H1 (cell line): Measurements from ENCODE around the gene KRTAP12-3. TPM values are rescaled to one million over a fixed set of nuclear protein-coding genes. Genes with fewer than 3 reads are reported as not detected.
A peak's percentile ranks its signal among the peaks of the same experiment; 100 is the strongest.

Experiments used
- CTCF ChIA-PET: fragments of 300-600 bp; sonication (Branson Sonifier 250); formaldehyde crosslinking; loops from one replicate; lab custom pipeline; 2021; ENCODE audit not compliant: partially characterized antibody; lab: Charles Lee
- POLR2A ChIA-PET: fragments of 300-600 bp; sonication (Branson Sonifier 250); formaldehyde crosslinking; loops from one replicate; lab custom pipeline; 2021; ENCODE audit warnings: inconsistent platforms; ENCODE audit not compliant: partially characterized antibody; lab: Charles Lee
- DNase-seq, 2 experiments: peaks; one replicate each; pipeline versions ENCODE4 v3.0.0 to v3.0.0-alpha.2; 2010 to 2022; ENCODE audit warnings: low spot score in 2 of 2, low read depth in 1 of 2, mixed read lengths in 1 of 2
- FAIRE-seq: peaks from 2 replicates; lab custom pipeline; 2011; peaks lifted over from hg19 to GRCh38; lab: Jason Lieb, UNC
- H2AFZ ChIP-seq: 2 replicates; pipeline ENCODE4 v1.8.1; 2012; ENCODE audit warnings: low read length, inconsistent platforms
- H2AK5ac ChIP-seq: 2 replicates; pipeline ENCODE4 v1.6.1; 2013; ENCODE audit warnings: low read depth, low read length
- H2BK120ac ChIP-seq: replicated peaks from 2 replicates; pipeline ENCODE3; 2013; ENCODE audit warnings: low read depth, low read length, inconsistent platforms
- H2BK12ac ChIP-seq: 2 replicates; pipeline ENCODE4 v1.6.1; 2013; ENCODE audit warnings: low read depth, low read length
- H2BK15ac ChIP-seq: 2 replicates; pipeline ENCODE4 v1.6.1; 2013; ENCODE audit warnings: low read length
- H2BK20ac ChIP-seq: 2 replicates; pipeline ENCODE4 v1.6.1; 2013; ENCODE audit warnings: low read length
- H2BK5ac ChIP-seq: 2 replicates; pipeline ENCODE4 v1.6.1; 2013; ENCODE audit warnings: low read depth, low read length
- H3K14ac ChIP-seq: 2 replicates; pipeline ENCODE4 v1.6.1; 2013; ENCODE audit warnings: inconsistent platforms; ENCODE audit not compliant: insufficient read length
- H3K18ac ChIP-seq: 2 replicates; pipeline ENCODE4 v1.6.1; 2013; ENCODE audit warnings: low read length; ENCODE audit errors: extremely low read depth
- H3K23ac ChIP-seq: 2 replicates; pipeline ENCODE4 v1.6.1; 2013; ENCODE audit warnings: inconsistent platforms; ENCODE audit not compliant: insufficient read length
- H3K23me2 ChIP-seq: 2 replicates; pipeline ENCODE4 v1.6.1; 2013; ENCODE audit warnings: low read depth, low read length
- H3K27ac ChIP-seq: 2 replicates; pipeline ENCODE4 v1.6.1; 2011; ENCODE audit warnings: low read depth, low read length, inconsistent platforms
- H3K27me3 ChIP-seq, 4 experiments: replicated peaks in 1 of 4; 1 replicate in 1 of 4; 2 replicates in 3 of 4; pipeline versions ENCODE4 v1.6.1 to v1.8.1; 2011 to 2013; ENCODE audit warnings: low read length in 3 of 4, mild to moderate bottlenecking in 3 of 4, inconsistent platforms in 2 of 4, mixed read lengths in 2 of 4, moderate library complexity in 1 of 4; ENCODE audit not compliant: control insufficient read depth in 3 of 4, insufficient read depth in 3 of 4; ENCODE audit errors: extremely low read depth in 1 of 4
- H3K36me3 ChIP-seq, 4 experiments: 2 replicates each; pipeline versions ENCODE4 v1.6.1 to v1.8.1; 2011 to 2013; ENCODE audit warnings: mild to moderate bottlenecking in 4 of 4, low read length in 3 of 4, moderate library complexity in 2 of 4, control low read depth in 1 of 4, inconsistent platforms in 1 of 4; ENCODE audit not compliant: insufficient read depth in 4 of 4, control insufficient read depth in 2 of 4
- H3K4ac ChIP-seq: replicated peaks from 2 replicates; pipeline ENCODE3; 2013; ENCODE audit warnings: low read length, low read depth, mixed read lengths, inconsistent platforms; ENCODE audit not compliant: insufficient read length
- H3K4me1 ChIP-seq, 4 experiments: replicated peaks in 1 of 4; 1 replicate in 1 of 4; 2 replicates in 3 of 4; pipeline versions ENCODE4 v1.6.1 to v1.8.1; 2011 to 2013; ENCODE audit warnings: low read length in 3 of 4, inconsistent platforms in 2 of 4, mixed read lengths in 1 of 4; ENCODE audit not compliant: insufficient read depth in 4 of 4, control insufficient read depth in 3 of 4
- H3K4me2 ChIP-seq, 2 experiments: 2 replicates each; pipeline versions ENCODE4 v1.6.1 to v1.8.1; 2011 to 2013; ENCODE audit warnings: low read depth in 2 of 2, low read length in 2 of 2, control low read depth in 1 of 2, inconsistent platforms in 1 of 2, mild to moderate bottlenecking in 1 of 2; ENCODE audit not compliant: insufficient read depth in 1 of 2
- H3K4me3 ChIP-seq, 4 experiments: fragments of 200-600, 300-600 bp in 1 of 4; sonication (generic), shearing (Covaris generic), sonication (Bioruptor Twin) in 1 of 4; 2 replicates each; pipeline versions ENCODE4 v1.5.1 to v1.8.1; 2011 to 2016; ENCODE audit warnings: low read length in 4 of 4, low read depth in 3 of 4, control low read depth in 2 of 4, inconsistent platforms in 2 of 4, mild to moderate bottlenecking in 2 of 4, mixed read lengths in 1 of 4, moderate library complexity in 1 of 4; ENCODE audit not compliant: insufficient read depth in 2 of 4; ENCODE audit errors: extremely low read depth in 1 of 4
- H3K56ac ChIP-seq: replicated peaks from 2 replicates; pipeline ENCODE3; 2013; ENCODE audit warnings: low read depth, mild to moderate bottlenecking, mixed read lengths, low read length, inconsistent platforms; ENCODE audit not compliant: insufficient read length
- H3K79me1 ChIP-seq: 2 replicates; pipeline ENCODE4 v1.6.1; 2013; ENCODE audit warnings: low read depth, low read length, control low read depth
- H3K79me2 ChIP-seq, 2 experiments: 2 replicates each; pipeline versions ENCODE4 v1.6.1 to v1.8.1; 2012 to 2013; ENCODE audit warnings: low read length in 2 of 2, mild to moderate bottlenecking in 2 of 2, inconsistent platforms in 1 of 2; ENCODE audit not compliant: insufficient read depth in 2 of 2, control insufficient read depth in 1 of 2
- H3K9ac ChIP-seq, 4 experiments: replicated peaks in 1 of 4; 1 replicate in 1 of 4; 2 replicates in 3 of 4; pipeline versions ENCODE4 v1.6.1 to v1.8.1; 2011 to 2013; ENCODE audit warnings: low read depth in 3 of 4, low read length in 3 of 4, control low read depth in 2 of 4, mild to moderate bottlenecking in 2 of 4, moderate library complexity in 2 of 4, inconsistent platforms in 1 of 4; ENCODE audit errors: extremely low read depth in 1 of 4
- H3K9me3 ChIP-seq, 2 experiments: 2 replicates each; pipeline versions ENCODE4 v1.6.1 to v1.8.1; 2012 to 2013; ENCODE audit warnings: mild to moderate bottlenecking in 2 of 2, moderate library complexity in 2 of 2, control low read depth in 1 of 2, inconsistent platforms in 1 of 2, low read depth in 1 of 2, low read length in 1 of 2, mixed read lengths in 1 of 2; ENCODE audit not compliant: insufficient read depth in 2 of 2
- H4K20me1 ChIP-seq, 2 experiments: replicated peaks in 1 of 2; 2 replicates each; pipeline versions ENCODE3 to v1.8.1; 2011 to 2013; ENCODE audit warnings: inconsistent platforms in 2 of 2, low read length in 2 of 2, mild to moderate bottlenecking in 1 of 2; ENCODE audit not compliant: insufficient read depth in 2 of 2, control insufficient read depth in 1 of 2
- H4K5ac ChIP-seq: 2 replicates; pipeline ENCODE4 v1.6.1; 2013; ENCODE audit warnings: low read length, low read depth, mixed read lengths, inconsistent platforms; ENCODE audit not compliant: insufficient read length
- H4K8ac ChIP-seq: 2 replicates; pipeline ENCODE4 v1.8.0; 2013; ENCODE audit warnings: mild to moderate bottlenecking, moderate library complexity, low read length, inconsistent platforms; ENCODE audit not compliant: insufficient read depth; ENCODE audit errors: extremely low read depth
- H4K91ac ChIP-seq: replicated peaks from 2 replicates; pipeline ENCODE3; 2013; ENCODE audit warnings: low read length, mixed read lengths, inconsistent platforms; ENCODE audit not compliant: insufficient read length
- CHD2 ChIP-seq: IDR thresholded peaks from 2 replicates; pipeline ENCODE4 v1.6.1; 2012; ENCODE audit warnings: low read length, improper control_type of control experiment
- E2F6 ChIP-seq: IDR thresholded peaks from 2 replicates; pipeline ENCODE4 v1.6.1; 2012; ENCODE audit warnings: inconsistent platforms
- NRF1 ChIP-seq: IDR thresholded peaks from 2 replicates; pipeline ENCODE4 v1.6.1; 2011; ENCODE audit warnings: mild to moderate bottlenecking, low read depth, low read length, improper control_type of control experiment
- POU5F1 ChIP-seq: IDR thresholded peaks from 2 replicates; pipeline ENCODE4 v1.6.1; 2011; ENCODE audit warnings: low read depth, mild to moderate bottlenecking, low read length, moderate library complexity
- RAD21 ChIP-seq, 2 experiments: IDR thresholded peaks in 1 of 2; conservative IDR thresholded peaks in 1 of 2; 2 replicates each; pipeline ENCODE4 v1.6.1; 2011; ENCODE audit warnings: low read depth in 2 of 2, low read length in 2 of 2, improper control_type of control experiment in 1 of 2, inconsistent platforms in 1 of 2, mild to moderate bottlenecking in 1 of 2, moderate library complexity in 1 of 2
- RFX5 ChIP-seq: IDR thresholded peaks from 2 replicates; pipeline ENCODE4 v1.6.1; 2011; ENCODE audit warnings: low read depth, low read length, improper control_type of control experiment, borderline replicate concordance
- SAP30 ChIP-seq: fragments of 300-600 bp; sonication (generic); IDR thresholded peaks from 2 replicates; pipeline ENCODE4 v1.7.1; 2012; ENCODE audit warnings: low read length, moderate library complexity, mild to moderate bottlenecking, inconsistent platforms; ENCODE audit not compliant: insufficient read depth, insufficient replicate concordance
- SIX5 ChIP-seq: IDR thresholded peaks from 2 replicates; pipeline ENCODE4 v1.6.1; 2011; ENCODE audit warnings: mild to moderate bottlenecking, low read depth, low read length
- SUZ12 ChIP-seq: fragments of 200-600 bp; sonication (generic); IDR thresholded peaks from 2 replicates; pipeline ENCODE4 v1.6.1; 2012; ENCODE audit warnings: mild to moderate bottlenecking, inconsistent platforms, low read length, moderate library complexity, mixed read lengths
- WGBS, 2 experiments: shearing (Covaris generic) in 1 of 2; methylation state at CpG; one replicate each; pipeline versions ENCODE4 v1.1.6 to v1.1.7; 2013 to 2015; ENCODE audit warnings: low lambda C conversion rate in 2 of 2, mixed read lengths in 2 of 2, inconsistent platforms in 1 of 2, low coverage in 1 of 2, missing lambda C conversion rate in 1 of 2; ENCODE audit not compliant: insufficient replicate concordance in 2 of 2, insufficient coverage in 1 of 2, insufficient read length in 1 of 2; ENCODE audit errors: extremely low coverage in 1 of 2, missing lambda C conversion rate in 1 of 2; 5-methylcytosine and 5-hydroxymethylcytosine counted together
- polyA plus RNA-seq, 7 experiments: library from polyadenylated mRNA; depleted of rRNA in 3 of 7; stranded (reverse) in 5 of 7; unstranded in 2 of 7; fragments of >200 nt in 5 of 7; fragments of 200-250 nt in 2 of 7; gene quantifications; 1 replicate in 5 of 7; 2 replicates in 1 of 7; 4 replicates in 1 of 7; pipeline versions ENCODE4 v1.2.1 to v1.2.3, GENCODE V29; 2011 to 2013; ENCODE audit warnings: missing spikeins in 2 of 7, mixed read lengths in 2 of 7
- total RNA-seq: library from RNA; stranded (reverse); fragmentation: NEBNext Ultra II Directional; extraction: Animal tissue kit (Norgen Biotek cat#: 25700); gene quantifications from 2 replicates; pipeline ENCODE4 v1.2.1, GENCODE V29; 2021

The KRTAP12-3 gene
- total and polyA plus RNA-seq, 2 of the 8 experiments (the other 6 are each of a cell fraction or from before 2014, with no cell fraction given), result not detected

DNA sequence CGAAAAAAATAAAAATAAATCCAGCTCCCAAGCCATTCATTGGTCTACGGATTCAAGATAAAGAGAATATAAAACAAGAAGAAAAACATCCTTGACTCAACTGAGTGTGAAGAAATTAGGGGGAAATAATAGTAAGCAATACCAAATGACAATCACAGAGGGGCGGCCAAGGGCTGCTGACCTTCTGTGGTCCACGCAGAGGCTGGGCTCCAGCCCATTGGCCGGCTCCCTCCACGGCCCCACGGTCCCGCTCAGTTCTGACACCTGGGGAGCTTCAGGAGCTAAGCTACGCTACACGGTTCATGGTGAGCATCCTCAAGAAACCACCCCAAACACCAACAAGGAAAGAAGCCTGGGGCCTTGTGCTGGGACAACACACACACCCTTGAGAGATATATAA lies 38.8 kb downstream of the KRTAP12-3 start:
- Histone ChIP-seq H2BK20ac (no peak overlapping the region), H3K4me2 (0 out of 4 replicates have a peak overlapping the region, but pooled peaks of 1 of the 2 experiments have one; percentile 2), H3K27me3 (no peaks in the 10 kb centered on the region), H2BK15ac (no peak overlapping the region), H3K23ac (no peak overlapping the region), H4K91ac (no peak overlapping the region), H2AK5ac (no peak overlapping the region; the same call in 1 of the 2 replicates), H3K4me1 (peaks cover 0 to 33% (median 16%) of the 10 kb centered on the region in 4 experiments; a peak in 6 of 7 replicates), H2BK5ac (0 out of 2 replicates have a peak overlapping the region, but pooled peaks have one; percentile 56), H3K9me3 (peaks cover 0 to 4% of the 10 kb centered on the region in 2 experiments; a peak in 1 of 4 replicates), H3K27ac (no peak overlapping the region), H2BK12ac (peak overlapping the region; percentile 60; the same call in 1 of the 2 replicates), H4K5ac (no peak overlapping the region), H3K36me3 (no peaks in the 10 kb centered on the region), H2AFZ (no peak overlapping the region), H3K14ac (no peak overlapping the region), H2BK120ac (no peak overlapping the region), H3K9ac (no peak overlapping the region), H3K79me2 (no peaks in the 10 kb centered on the region), H3K18ac (peak overlapping the region; percentile 48), H3K4ac (no peak overlapping the region), H3K56ac (no peak overlapping the region), H4K20me1 (no peaks in the 10 kb centered on the region), H3K4me3 (no peak overlapping the region), H3K79me1 (peaks cover 3% of the 10 kb centered on the region; the same call in 1 of the 2 replicates), H4K8ac (no peak overlapping the region), H3K23me2 (no peaks in the 10 kb centered on the region)
- FAIRE-seq, result no peak
- ChIA-PET POLR2A (interaction anchor here (1.1 to 1.4 kb wide), 5 partner anchors 11 to 179 kb away, joined by 3 to 5 read pairs (median 4); no protein-coding TSS in a partner anchor), CTCF (interaction anchor here (0.8 to 3.8 kb wide), 12 partner anchors 11 to 186 kb away, joined by 3 to 15 read pairs (median 4); partner anchors contain the start of gene TSPEAR)
- 79% methylated on average over 10 of the region's 10 CpGs; no CpG with 5 or more reads in 1 of the 2 experiments for WGBS, 2 experiments
- no peak for DNase-seq
- TF ChIP-seq SAP30 (no peak), RAD21 (IDR thresholded peaks at IDR 0.05 in 1 of 2, conservative IDR thresholded peaks at IDR 0.05 in 1 of 2; ENCODE audit: low read depth in 2 of 2, low read length in 2 of 2) (peak; percentile 49 to 56), E2F6 (no peak), RFX5 (no peak), SIX5 (no peak), POU5F1 (no peak), CHD2 (no peak), NRF1 (no peak), SUZ12 (no peak)
